ENCODE measurements around the gene FBLN2.

The FBLN2 gene

DNA sequence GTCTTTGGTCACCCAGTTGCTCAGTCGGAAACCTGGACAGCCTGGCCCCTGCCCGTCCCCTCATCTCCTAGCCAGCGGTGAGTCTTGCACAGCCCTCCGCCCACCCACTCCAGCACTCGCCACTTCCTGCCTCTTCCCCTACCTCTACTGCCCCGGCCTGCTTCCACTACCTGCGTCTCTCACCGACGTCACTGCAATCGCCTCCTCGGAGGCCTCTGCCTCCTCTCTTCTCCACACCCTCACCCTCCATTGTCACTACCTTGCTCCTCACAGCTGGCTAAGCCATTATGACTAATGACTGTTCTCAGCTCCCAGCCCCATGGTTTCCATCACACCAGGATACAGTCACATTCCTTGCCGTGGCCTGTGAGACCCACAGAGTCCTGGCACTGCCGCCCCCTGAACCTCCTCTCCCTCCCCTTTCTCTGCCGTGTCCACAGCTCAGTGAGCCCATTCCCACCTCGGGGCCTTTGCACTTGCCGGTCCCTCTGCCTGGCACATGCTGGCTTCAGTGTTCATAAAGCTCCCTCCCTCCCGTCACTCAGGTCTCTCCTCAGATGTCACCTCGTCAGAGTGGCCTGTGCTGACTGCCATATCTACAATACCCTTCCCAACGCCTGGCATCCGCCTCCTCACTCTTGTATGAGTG lies 104.8 kb downstream of the FBLN2 start:
- no peak for DNase-seq

- DNase-seq: no peak
Measured at GRCh38 chr3:13654330-13655060, 105.6 kb downstream of the FBLN2 start.

- no peak for DNase-seq
Measured at GRCh38 chr3:13655061-13655913, 106.4 kb downstream of the FBLN2 start.

- no peak for DNase-seq
Measured at GRCh38 chr3:13656584-13657301, 107.8 kb downstream of the FBLN2 start.

- no peak for DNase-seq
Measured at GRCh38 chr3:13657660-13658435, 108.9 kb downstream of the FBLN2 start.

- DNase-seq: no peak
Measured at GRCh38 chr3:13658681-13659080, 109.8 kb downstream of the FBLN2 start.

- DNase-seq: no peak
Measured at GRCh38 chr3:13659221-13659969, 110.5 kb downstream of the FBLN2 start.

DNA sequence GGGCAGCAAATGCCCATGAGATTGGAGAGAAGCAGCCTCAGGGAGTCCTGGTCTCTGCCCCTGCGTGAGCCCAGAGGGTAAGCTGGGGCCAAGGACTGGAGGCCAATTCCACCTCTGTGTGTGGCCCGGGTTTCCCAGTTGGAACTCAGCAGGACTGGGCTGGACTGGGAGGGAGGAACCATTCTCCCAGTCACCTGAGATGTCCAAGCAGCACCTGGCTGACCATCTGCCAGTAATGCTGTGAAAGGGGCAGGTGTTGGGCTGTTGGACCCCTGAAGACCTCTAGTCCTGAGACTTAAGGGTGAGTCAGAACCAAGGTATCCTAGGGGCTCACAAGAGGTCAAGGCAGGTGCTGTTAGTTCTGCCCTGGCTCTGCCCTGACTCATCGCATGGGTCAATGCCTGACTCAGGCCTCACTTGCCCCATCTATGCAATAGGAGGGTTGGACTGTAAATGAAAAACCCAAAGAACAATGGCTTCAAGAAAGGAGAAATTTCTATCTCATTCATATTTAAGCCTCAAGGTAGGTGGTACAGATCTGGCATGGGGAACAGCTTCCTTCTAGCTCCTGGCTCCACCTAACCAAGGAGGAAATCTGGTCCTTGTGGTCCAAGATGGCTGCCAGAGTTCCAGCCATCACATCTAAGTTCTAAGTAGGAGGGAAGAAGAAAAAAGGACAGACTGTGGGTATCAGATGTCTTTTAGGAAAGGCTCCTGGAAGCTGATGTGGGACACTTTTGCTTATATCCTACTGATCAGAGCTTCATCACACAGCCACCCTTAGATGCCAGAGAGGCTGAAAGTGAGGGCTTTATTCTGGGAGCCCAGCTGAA lies 111.3 kb downstream of the FBLN2 start:
- DNase-seq: no peak

DNA sequence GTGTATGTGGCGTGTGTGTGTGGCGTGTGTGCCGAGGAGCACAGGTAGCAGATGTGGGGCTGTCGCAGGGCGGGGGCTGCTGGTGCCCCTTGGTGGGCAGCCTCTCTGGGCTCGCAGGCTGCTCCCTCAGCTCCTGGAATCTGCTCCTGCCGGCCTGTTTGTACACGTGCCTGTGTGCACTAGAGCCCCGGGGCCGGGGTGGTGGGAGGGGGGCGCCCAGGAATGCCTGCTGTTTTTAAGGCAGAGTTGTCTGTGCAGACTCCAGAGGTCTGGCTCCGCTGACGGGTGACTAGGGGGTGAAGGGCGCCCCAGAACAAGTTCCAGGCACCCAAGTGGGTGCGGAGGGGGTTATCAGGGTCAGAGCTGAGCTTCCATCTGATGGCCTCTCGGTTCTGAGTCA lies 112.2 kb downstream of the FBLN2 start:
- no peak for DNase-seq

- no peak for DNase-seq
Measured at GRCh38 chr3:13662238-13662847, 113.4 kb downstream of the FBLN2 start.

DNA sequence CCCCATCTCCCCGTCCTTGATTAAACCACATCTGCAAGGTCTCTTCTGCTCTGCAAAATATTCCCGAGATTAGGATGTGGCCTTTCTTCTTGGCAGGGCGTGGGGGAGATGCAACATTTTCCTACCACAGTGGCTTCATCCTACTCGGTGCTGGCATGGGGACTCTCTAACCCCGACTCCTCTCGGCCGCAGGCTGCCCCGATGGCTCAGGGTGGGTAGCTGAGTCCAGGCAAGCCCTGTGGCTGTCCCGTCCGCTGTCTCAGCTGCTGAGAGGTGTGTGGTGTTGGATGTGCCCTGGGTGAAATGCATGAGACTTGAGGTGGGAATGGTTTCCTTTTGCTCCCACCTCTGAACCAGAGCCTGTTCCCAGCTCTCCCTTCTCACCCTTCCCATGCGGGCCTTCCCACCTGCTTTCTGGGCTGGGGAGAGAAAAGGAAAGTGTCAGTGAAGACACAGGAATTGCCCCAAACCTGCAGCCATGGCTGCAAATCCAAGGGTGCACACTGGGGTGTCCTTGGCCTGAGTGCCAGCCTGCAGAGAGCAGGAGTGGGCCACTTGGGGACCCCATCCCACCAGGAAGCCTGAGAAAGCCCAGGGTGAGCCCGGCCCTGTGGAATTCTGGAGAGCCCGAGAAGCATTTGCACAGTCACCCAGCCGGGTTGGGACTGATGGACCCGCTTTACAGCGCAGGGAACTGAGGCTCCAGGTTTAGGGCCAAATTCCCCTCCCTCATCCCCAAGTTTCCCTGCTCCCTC lies 115.0 kb downstream of the FBLN2 start:
- DNase-seq: no peak

DNA sequence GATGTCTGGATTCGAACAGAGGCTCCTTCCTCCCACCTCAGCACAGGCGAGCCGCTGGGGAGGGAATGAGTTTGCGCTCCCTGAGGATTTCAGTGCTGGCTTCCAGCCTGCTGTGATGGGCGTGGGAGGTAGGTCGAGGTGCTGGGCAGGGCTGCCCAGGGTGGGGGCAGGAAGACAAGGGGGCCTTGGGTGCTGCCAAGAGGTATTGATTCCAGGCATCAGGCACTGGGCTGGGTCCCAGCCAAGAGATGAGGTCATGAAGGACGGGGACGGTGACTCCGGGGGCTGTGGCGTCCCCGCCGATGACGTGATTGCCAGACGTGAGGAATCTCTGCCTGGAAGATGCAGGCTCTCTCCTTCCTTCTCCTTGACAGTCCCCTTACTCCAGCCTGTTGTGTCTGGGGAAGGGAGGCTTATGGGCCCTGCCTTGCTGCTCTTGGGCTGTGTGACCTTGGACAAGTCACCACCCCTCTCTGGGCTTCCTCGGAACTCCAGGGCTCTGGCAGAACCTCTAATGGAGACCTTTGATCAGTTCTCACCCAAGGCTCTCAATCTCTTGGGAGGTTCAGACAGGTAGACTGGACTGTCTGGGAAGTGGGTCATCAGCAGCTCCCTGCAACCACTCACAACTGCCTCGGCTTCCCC lies 116.8 kb downstream of the FBLN2 start:
- DNase-seq: no peak

DNA sequence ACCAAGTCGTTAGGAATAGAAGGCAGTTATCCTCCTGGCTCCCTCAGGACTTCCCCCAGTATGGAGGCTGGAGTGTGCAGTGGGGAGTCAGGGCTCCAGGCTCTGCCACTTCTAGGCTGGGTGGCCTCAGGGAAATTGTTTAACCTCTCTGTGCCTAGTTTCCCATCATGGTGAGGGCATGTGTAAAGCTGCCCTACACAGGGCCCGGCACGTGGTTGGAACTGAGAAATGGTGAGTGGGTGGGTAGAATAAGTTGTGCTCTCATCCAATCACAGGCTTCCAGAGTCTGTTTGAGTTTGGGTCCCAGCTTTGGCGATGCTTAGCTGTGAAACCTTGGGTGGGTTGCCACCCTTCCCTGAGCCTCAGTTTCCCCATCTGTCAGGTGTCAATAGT lies 117.3 kb downstream of the FBLN2 start:
- DNase-seq: no peak

DNA sequence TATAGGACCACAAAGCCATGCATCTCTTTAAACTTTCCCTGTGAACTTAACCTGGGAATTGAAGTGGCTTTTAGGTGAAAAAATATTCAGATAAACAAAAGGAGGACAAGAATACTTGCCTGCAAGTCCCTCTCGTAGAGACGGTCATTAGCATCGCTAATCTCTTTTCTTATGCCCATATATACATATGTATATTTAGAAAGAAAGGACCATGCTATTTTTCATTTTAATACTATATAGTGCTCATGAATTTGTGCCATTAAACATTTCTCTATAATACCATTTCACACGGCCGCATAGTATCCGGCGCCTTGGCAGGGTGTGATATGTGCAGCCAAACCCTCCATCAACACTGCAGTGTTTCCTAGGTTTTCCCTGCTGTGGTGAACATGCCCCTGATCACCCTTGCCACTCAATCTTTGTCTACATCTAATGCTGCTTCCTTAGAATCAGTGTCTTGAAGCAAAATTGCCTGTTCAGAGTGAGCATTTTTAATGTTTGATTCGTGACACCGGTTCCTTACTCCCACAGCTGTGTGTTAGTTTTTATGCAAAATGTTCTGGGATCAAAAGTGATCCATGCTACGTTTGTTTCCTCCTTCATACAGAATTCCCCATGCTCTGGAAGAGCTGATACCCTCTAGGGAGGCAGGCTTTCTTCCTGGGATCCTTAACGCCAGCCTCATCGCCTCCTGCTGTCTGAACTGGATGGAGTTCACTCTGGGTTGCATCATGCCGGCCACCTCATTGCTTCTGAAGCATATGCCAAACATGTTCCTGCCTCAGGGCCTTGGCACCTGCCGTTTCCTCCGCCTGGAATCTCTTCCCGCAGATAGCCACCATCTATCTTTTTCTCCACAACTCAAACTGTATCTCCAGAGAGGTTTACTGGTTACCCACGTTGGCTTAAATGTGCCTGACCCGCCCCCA lies 118.1 kb downstream of the FBLN2 start:
- DNase-seq: no peak

GRCh38 chr3:13668136-13668535 lies 119.2 kb downstream of the FBLN2 start:
- DNase-seq: no peak

DNA sequence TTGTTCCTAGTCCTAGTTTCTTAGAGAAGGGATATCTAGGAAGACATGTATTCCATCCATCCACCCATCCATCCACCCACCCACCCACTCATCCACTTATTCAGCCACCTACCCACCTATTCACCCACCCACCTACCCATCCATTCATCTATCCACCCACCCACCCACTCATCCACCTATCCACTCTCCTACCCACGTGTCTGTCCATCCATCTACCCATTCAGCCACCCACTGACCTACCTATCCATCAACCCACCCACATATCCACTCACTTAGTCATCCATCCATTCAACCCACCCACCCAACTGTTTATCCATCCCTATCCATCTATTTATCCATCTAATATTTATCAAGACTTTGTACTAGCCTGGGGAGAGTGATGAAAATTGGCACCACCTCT lies 120.5 kb downstream of the FBLN2 start:
- DNase-seq: no peak

- DNase-seq: no peak
Measured at GRCh38 chr3:13670292-13670691, 121.4 kb downstream of the FBLN2 start.

Data from KG1 (cell line).